Muscle of arm (tissue), 12 donors: ENCODE results near the gene STK16. TPM values are rescaled to one million over a fixed set of nuclear protein-coding genes. Genes with fewer than 3 reads are reported as not detected.

Experiments
- DNase-seq: peaks from one replicate; pipeline ENCODE4 v3.0.0-alpha.2; 2013
- polyA plus RNA-seq, 12 donors: library from polyadenylated mRNA; unstranded; fragments of 120-200 nt; gene quantifications; one replicate each; pipeline ENCODE4 v1.2.1, GENCODE V29; 2013; ENCODE audit not compliant: insufficient read length in 12 of 12

The STK16 gene
- polyA plus RNA-seq, 12 donors, result 13.6 to 36.2 (median 17.0) TPM; not detected in 1

DNA sequence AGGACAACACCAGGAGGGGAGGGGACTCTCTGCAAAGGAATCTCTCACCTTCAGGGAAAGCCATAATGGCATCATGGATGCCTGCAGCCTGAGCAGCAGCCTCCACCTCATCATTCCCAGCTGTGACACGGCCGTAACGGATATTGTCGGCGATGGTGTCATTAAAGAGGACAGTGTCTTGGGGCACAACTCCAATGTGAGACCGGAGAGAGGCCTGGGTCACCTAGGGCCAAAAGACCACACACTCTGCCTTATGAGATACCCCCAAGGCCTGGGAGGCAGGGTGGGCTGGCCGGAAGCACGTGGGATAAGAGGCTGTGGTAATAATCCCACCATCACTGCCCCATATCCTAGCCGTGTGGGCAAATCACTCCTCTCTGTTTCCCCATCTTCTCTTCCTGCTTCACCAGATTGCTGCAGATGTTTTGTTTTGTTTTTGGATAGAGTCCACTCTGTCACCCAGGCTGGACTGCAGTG lies 34.4 kb upstream of the STK16 start:
- no peak for DNase-seq

DNA sequence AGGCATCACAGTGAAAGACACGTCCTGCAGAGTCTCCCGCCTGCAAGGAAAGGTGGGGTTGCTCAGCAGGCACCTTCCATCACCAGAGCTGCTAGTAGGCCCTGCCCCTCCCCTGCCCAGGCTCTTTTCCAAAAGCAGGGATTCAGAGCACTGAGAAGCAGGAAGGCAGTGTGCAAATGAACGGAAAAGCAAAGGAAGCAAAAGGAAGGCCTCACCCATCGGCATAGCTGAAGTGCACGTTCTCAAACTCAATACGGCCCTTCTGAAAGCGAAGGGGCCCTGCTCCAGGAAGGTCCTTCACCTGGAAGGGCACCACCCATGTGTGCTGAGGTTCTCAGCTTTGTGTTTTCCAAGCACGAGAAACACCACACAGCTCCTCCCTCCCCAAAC lies 32.3 kb upstream of the STK16 start:
- DNase-seq, result no peak

GRCh38 chr2:219213486-219214071 lies 31.7 kb upstream of the STK16 start:
- no peak for DNase-seq

- no peak for DNase-seq
Measured at GRCh38 chr2:219214141-219214540, 31.1 kb upstream of the STK16 start.

DNA sequence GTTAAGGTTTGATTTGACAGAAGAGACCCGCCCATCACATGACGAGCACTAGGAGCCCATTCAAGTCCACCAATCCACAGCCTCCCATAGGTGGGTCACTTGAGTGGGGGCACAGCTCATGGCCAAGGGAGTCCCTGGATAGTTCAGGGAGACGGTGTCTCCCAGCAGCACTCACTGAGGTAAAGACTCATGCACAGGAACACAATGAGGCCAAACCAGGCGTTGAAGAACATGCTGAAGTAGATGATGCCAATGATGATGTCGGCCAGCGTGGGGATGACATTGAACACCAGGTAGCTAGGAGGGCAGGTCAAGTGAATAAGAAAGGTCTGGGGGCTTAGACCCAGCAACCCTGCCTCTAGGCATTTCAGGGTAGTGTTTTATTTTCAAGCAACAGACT lies 30.5 kb upstream of the STK16 start:
- no peak for DNase-seq

GRCh38 chr2:219215871-219216534 lies 29.3 kb upstream of the STK16 start:
- DNase-seq, result no peak

DNA sequence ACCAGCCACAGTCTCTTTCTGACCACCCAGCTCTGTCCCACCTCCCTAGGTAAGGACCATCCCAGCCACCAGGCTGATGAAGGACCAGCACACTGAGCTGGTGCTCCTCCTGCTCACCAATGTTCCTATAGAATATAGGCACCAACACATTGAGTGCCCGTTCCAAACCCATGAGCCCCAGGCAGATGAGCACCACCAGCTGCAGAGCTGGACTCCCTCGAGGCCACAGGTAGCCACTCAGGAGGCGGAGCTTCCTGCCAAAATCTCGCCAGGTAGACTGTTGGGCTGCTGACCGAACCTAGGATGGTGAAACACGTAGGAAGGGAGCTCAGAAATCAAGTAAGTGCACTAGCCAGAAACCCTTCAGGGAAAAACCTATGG lies 28.8 kb upstream of the STK16 start:
- no peak for DNase-seq

- DNase-seq, result no peak
Measured at GRCh38 chr2:219218217-219218731, 27.0 kb upstream of the STK16 start.

GRCh38 chr2:219218732-219219701 lies 26.3 kb upstream of the STK16 start, which contains the start of gene ABCB6:
Gene ABCB6 (minus strand): TSS chr2:219218958. CDS start chr2:219218673, 285 bp downstream.
- DNase-seq, result peak; percentile 98

GRCh38 chr2:219219784-219220532 lies 25.3 kb upstream of the STK16 start:
- no peak for DNase-seq

DNA sequence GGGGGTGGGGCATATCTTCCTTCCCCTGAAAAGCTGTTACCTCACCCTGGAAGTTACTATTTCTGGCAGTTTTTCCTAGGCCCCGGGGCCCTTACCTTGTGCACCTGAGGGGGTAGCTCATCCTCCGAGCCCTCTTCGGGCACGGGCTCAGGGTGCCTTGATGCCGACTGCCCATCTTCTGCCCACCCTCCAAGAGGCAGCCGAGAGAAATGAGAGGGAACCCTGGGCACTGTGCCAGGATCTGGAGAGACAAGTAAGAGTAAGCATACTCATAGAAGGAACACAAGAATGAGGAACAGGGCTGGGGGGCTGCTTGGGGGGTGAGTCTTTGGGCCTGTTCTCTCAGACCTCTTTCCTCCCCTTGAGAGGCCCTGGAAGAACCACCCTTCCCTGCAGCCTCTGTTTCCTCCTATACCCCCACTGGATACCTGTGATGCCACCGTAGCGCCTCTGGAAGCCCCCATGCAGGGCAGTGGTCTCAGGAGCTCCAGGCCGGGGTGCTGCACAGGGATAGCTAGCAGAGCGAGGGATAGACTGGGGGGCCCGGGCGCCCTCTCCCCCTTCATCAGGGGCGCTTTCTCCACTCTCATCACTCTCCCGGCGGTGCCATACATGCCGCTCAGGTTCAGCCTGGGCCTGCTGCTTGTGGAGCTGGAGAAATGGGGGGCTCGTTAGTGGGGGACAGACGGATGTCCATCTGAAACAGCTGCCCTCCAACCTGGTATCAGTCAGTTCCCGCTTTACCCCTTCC lies 24.5 kb upstream of the STK16 start:
- DNase-seq, result no peak

GRCh38 chr2:219221957-219222518 lies 23.2 kb upstream of the STK16 start:
- DNase-seq, result no peak

DNA sequence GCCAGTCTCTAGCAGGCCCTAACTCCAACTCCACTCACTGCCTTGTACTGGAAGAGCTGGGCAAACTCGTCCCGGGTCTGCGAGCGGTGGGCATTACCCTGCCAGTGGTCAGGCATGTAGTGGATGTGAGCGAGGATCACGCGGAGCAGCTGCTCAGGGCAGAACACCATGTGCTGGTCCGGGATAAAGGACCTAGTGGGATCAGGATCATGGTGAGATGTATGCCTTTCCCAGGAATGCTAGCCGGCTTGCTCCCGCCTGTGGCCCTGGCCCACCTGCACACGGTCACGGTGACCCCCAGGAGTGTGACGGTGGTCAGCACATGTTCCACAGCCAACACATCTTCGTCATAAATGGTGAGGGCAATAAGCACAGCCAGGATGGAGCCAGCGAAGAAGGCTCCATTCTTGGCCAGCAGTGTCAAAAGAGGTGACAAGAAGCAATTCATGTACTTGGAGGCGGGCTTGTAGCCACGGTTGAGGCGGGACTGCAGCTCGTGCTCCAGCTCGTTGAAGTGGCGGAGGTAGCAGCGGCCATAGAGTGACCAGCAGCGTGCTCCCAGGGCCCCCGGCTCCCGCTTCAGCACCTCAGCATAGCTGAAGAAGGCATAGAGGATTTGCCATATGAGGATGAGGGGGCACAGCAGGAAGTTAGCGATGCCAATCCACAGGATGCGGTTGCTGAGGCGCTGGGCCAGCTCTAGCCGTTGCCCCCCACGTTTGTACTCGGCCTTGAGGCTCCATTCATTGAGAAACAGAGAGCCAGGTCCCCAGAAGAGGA lies 21.3 kb upstream of the STK16 start:
- DNase-seq, result no peak

DNA sequence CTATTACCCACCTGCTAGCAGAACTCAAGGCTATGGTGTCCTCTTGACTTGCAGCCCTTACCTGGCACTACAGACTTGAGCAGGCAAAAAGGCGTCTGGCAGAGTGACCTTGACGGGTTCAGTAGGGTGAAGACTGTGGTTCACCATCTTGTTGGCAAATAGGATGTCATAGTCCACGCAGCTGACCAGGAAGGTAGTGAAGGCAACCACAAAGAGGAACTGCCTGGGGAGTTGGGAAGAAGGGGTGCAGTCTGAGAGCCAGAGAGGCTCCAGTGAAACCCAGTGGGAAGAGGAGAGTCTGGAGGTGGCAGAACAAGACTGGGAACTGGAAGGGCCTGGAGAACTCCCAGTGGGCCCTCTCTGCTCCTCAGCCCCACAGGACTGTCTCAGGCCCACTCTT lies 19.9 kb upstream of the STK16 start:
- DNase-seq, result no peak

DNA sequence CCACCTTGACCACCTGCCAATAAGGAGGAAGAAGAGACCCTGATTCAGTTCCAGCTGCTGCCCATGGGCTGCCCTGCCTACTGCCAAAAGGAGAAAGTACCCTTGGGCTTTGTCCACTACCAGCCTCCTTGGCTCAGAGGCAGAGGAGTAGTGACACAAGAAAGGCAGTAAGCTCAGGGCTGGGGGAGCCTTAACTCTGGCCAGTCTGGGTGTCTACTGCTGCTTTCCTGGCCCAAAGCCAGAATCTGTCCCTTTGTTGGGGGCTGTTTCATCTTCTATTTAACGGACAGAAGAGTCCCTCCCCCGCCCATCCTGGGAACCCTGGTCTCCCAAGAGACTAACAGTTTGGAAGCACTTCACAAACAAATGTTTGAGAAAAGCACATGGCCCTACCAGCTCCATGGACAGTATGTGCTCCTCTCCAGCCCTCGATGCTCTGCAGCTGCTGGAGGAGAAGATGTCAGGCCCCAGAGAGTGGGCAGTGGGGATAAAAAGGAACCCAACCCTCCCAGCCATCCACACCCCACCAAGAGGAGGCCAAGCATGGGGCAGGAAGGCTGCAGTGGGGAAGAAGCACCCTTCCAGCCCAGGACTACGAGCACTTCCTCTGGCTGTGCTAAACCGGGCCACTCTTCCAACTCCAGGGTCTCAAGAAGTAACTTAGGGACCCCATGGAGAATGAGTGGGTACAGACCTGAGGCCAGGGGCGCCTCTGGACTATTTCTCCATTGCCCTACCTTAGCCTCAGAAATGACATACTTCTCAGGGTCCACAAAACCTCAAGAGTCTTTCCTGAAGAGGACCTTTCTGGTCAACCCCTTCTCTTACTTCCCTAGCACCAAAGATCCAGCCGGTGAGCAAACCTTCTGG lies 17.0 kb upstream of the STK16 start:
- DNase-seq, result no peak

GRCh38 chr2:219228911-219229304 lies 16.4 kb upstream of the STK16 start:
- no peak for DNase-seq

DNA sequence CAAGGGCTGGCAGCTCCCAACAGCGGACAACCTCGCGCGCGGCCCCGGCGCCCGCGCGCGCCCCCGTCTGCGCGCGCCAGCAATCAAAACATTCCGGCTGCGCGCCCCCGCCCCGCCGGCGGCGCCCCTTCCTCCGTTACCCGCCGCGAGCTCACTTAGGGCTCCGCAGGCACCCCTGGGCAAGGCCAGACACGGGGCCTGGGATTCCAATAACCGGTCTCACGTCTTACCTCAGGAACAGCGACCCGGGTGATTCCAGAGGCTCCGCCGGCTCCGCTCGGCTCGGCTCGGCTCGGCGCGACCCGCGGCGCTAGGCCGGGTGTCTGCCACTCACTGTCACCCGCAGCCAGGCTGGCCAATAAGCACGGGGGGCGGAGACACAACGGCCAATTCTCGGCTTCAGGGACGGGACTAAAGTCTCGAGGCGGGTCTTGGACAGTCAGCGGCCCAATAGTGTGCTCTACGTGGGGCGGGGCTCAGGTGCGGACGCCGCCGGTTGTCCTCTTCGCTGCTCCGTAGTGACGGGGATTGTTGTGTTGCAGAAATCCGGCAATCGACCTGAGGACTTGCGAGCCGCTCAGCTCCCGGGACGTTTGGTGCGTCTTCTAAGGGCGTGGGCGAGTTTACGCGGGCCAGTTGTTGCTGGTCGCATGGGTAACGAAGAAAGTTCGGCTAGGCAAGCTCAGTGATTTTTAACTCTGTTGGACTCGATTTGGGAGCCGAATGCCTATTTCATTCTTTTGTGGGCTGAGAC lies 15.8 kb upstream of the STK16 start, which contains the start of the genes ANKZF1 and ATG9A:
ANKZF1 (plus strand) TSS at position 502 of the 754 bp plus-strand sequence. CDS start 452 bp downstream, outside the sequence.
ATG9A (minus strand) TSS at position 332 of the 754 bp plus-strand sequence. CDS start 1,612 bp downstream, outside the sequence.
- peak; percentile 97 for DNase-seq
